MCF 10A (cell line): ENCODE data around the gene USP9X. TPM values are rescaled to one million over a fixed set of nuclear protein-coding genes. Genes with fewer than 3 reads are reported as not detected.

Experiments used
- BruUV-seq: library from RNA; stranded (reverse); fragments of 400-500 nt; replicated peaks from 2 replicates; lab custom pipeline; 2021; lab: Mats Ljungman, UMichigan
- CTCF ChIA-PET: fragments of 300-600 bp; sonication (Branson Sonifier 250); formaldehyde crosslinking; extraction: SDS; loops from one replicate; lab custom pipeline; 2021; ENCODE audit warnings: antibody characterized with exemption, inconsistent platforms; lab: Yijun Ruan, JAX
- POLR2A ChIA-PET: fragments of 300-600, 350-650 bp; sonication (Branson Sonifier 250); formaldehyde crosslinking; extraction: SDS; loops from one replicate; lab custom pipeline; 2020; ENCODE audit warnings: antibody characterized with exemption, inconsistent platforms; lab: Yijun Ruan, JAX
- DNase-seq: peaks from one replicate; pipeline ENCODE4 v3.0.0-alpha.2; 2018; ENCODE audit not compliant: unreplicated experiment
- H3K27ac Mint-ChIP-seq: one replicate; pipeline ENCODE4 v1.8.0; 2022; ENCODE audit warnings: mild to moderate bottlenecking, low read depth, mixed read lengths; ENCODE audit not compliant: unreplicated experiment
- H3K27me3 Mint-ChIP-seq: one replicate; pipeline ENCODE4 v1.8.0; 2022; ENCODE audit warnings: mixed read lengths; ENCODE audit not compliant: insufficient read depth, unreplicated experiment
- H3K36me3 Mint-ChIP-seq: one replicate; pipeline ENCODE4 v1.8.0; 2022; ENCODE audit warnings: mild to moderate bottlenecking, moderate library complexity, mixed read lengths; ENCODE audit not compliant: insufficient read depth, unreplicated experiment
- H3K4me1 Mint-ChIP-seq: one replicate; pipeline ENCODE4 v1.8.0; 2022; ENCODE audit warnings: mixed read lengths; ENCODE audit not compliant: insufficient read depth, unreplicated experiment
- H3K4me3 Mint-ChIP-seq: one replicate; pipeline ENCODE4 v1.8.0; 2022; ENCODE audit warnings: mild to moderate bottlenecking, moderate library complexity, mixed read lengths; ENCODE audit not compliant: unreplicated experiment
- H3K9me3 Mint-ChIP-seq: one replicate; pipeline ENCODE4 v1.8.0; 2022; ENCODE audit warnings: mixed read lengths; ENCODE audit not compliant: unreplicated experiment
- intact Hi-C: fragments of 100-400 bp; cut with micrococcal nuclease; formaldehyde crosslinking; loops from 2 replicates; pipeline ENCODE4 v1.14.1; 2022
- total RNA-seq: library from RNA; stranded (reverse); gene quantifications from 2 replicates; pipeline ENCODE4 v1.2.3, GENCODE V29; 2022
- TF ChIP-seq, protein P1 (sequence below): fragments of 200-600 bp; IDR thresholded peaks from one replicate; pipeline ENCODE4 v1.8.0; 2022; ENCODE audit warnings: antibody characterized with exemption, mild to moderate bottlenecking; ENCODE audit not compliant: unreplicated experiment

USP9X gene
- total RNA-seq, 1 experiment from 2014 or later: 77.9 TPM

- BruUV-seq: no TSS peak
- DNase-seq: no peak
- Mint-ChIP-seq H3K4me3 (no peak overlapping the region), H3K27ac (no peak overlapping the region), H3K27me3 (peaks cover 71% of the 10 kb centered on the region), H3K4me1 (no peaks in the 10 kb centered on the region), H3K9me3 (no peaks in the 10 kb centered on the region), H3K36me3 (no peaks in the 10 kb centered on the region)
- CTCF ChIA-PET: no interaction called here
- TF ChIP-seq, protein P1, sequence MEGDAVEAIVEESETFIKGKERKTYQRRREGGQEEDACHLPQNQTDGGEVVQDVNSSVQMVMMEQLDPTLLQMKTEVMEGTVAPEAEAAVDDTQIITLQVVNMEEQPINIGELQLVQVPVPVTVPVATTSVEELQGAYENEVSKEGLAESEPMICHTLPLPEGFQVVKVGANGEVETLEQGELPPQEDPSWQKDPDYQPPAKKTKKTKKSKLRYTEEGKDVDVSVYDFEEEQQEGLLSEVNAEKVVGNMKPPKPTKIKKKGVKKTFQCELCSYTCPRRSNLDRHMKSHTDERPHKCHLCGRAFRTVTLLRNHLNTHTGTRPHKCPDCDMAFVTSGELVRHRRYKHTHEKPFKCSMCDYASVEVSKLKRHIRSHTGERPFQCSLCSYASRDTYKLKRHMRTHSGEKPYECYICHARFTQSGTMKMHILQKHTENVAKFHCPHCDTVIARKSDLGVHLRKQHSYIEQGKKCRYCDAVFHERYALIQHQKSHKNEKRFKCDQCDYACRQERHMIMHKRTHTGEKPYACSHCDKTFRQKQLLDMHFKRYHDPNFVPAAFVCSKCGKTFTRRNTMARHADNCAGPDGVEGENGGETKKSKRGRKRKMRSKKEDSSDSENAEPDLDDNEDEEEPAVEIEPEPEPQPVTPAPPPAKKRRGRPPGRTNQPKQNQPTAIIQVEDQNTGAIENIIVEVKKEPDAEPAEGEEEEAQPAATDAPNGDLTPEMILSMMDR: no peak
- intact Hi-C loops: no loop called here
- POLR2A ChIA-PET: interaction anchor here (1.0 to 1.9 kb wide), 4 partner anchors 18 to 22 kb away, joined by 3 to 10 read pairs (median 4); partner anchors contain the start of gene USP9X
Measured at GRCh38 chrX:41066391-41066790, 18.9 kb upstream of the USP9X start.

GRCh38 chrX:41066969-41067368, 18.3 kb upstream of the USP9X start:
- Mint-ChIP-seq H3K4me3 (no peak overlapping the region), H3K4me1 (no peaks in the 10 kb centered on the region), H3K27ac (no peak overlapping the region), H3K27me3 (peaks cover 66% of the 10 kb centered on the region), H3K9me3 (no peaks in the 10 kb centered on the region), H3K36me3 (no peaks in the 10 kb centered on the region)
- POLR2A ChIA-PET: interaction anchor here (1.2 to 1.9 kb wide), 2 partner anchors 17 to 21 kb away, joined by 5 to 10 read pairs; no protein-coding TSS in a partner anchor
- CTCF ChIA-PET: interaction anchor here (0.6 kb wide), 1 partner anchor 210 kb away, joined by 3 read pairs; no protein-coding TSS in a partner anchor
- intact Hi-C loops: no loop called here
- no peak for DNase-seq
- BruUV-seq: no TSS peak
- TF ChIP-seq, protein P1: no peak

GRCh38 chrX:41067721-41068120, 17.5 kb upstream of the USP9X start:
- Mint-ChIP-seq H3K4me3 (no peak overlapping the region), H3K9me3 (no peaks in the 10 kb centered on the region), H3K4me1 (no peaks in the 10 kb centered on the region), H3K27me3 (peaks cover 65% of the 10 kb centered on the region), H3K27ac (no peak overlapping the region), H3K36me3 (no peaks in the 10 kb centered on the region)
- CTCF ChIA-PET: no interaction called here
- TF ChIP-seq, protein P1: no peak
- intact Hi-C loops: no loop called here
- POLR2A ChIA-PET: no interaction called here
- BruUV-seq: no TSS peak
- no peak for DNase-seq

DNA sequence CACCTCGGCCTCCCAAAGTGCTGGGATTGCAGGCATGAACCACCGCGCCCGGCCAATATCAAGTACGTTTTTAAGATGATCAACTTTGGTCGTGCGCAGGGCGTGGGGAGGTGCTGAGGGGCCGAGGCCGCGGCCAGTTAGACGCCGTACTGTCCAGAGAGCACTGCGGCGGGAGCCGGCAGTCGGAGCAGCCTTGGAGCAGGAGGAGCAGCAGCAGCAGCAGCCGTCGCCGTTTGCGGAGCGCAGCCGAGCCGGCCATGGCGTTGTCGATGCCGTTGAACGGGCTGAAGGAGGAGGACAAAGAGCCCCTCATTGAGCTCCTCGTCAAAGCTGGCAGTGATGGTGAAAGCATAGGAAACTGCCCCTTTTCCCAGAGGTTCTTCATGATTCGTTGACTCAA, 8.5 kb upstream of the USP9X start:
- ChIA-PET CTCF (interaction anchor here (0.7 kb wide), 1 partner anchor 425 kb away, joined by 3 read pairs; no protein-coding TSS in a partner anchor), POLR2A (interaction anchor here (0.6 kb wide), 1 partner anchor 54 kb away, joined by 3 read pairs; no protein-coding TSS in a partner anchor)
- Mint-ChIP-seq H3K27me3 (peaks cover 41% of the 10 kb centered on the region), H3K27ac (no peak overlapping the region), H3K9me3 (no peaks in the 10 kb centered on the region), H3K4me1 (no peaks in the 10 kb centered on the region), H3K36me3 (no peaks in the 10 kb centered on the region), H3K4me3 (no peak overlapping the region)
- DNase-seq: no peak
- TF ChIP-seq, protein P1: no peak
- intact Hi-C loops: no loop called here
- no TSS peak for BruUV-seq
